Testis (tissue), 3 donors: ENCODE measurements around the gene SLC25A34. TPM values are rescaled to one million over a fixed set of nuclear protein-coding genes. Genes with fewer than 3 reads are reported as not detected.

Experiments
- DNase-seq: peaks from one replicate; pipeline ENCODE4 v3.0.0-alpha.2; 2019
- H3K27ac ChIP-seq, 2 donors: fragments of 200-600 bp; sonication (generic); one replicate each; pipeline ENCODE4 v1.5.1; 2019
- H3K27me3 ChIP-seq: fragments of 200-600 bp; sonication (generic); one replicate; pipeline ENCODE4 v1.5.1; 2019
- H3K36me3 ChIP-seq: fragments of 200-600 bp; sonication (generic); one replicate; pipeline ENCODE4 v1.5.1; 2017; ENCODE audit warnings: low read depth; ENCODE audit errors: missing control alignments
- H3K4me1 ChIP-seq: fragments of 200-600 bp; sonication (generic); one replicate; pipeline ENCODE4 v1.5.1; 2019
- H3K4me3 ChIP-seq, 2 donors: fragments of 200-600 bp; sonication (generic); one replicate each; pipeline ENCODE4 v1.5.1; 2017 to 2019
- H3K9me3 ChIP-seq: fragments of 200-600 bp; sonication (generic); one replicate; pipeline ENCODE4 v1.5.1; 2017
- CTCF ChIP-seq, 3 experiments: fragments of 450-650 bp in 2 of 3; fragments of 200-600 bp in 1 of 3; sonication (generic) in 1 of 3; IDR thresholded peaks; one replicate each; pipeline ENCODE4 v1.5.1; 2016 to 2019; ENCODE audit warnings: antibody characterized with exemption in 3 of 3, mild to moderate bottlenecking in 2 of 3, moderate library complexity in 1 of 3
- POLR2A ChIP-seq: fragments of 450-650 bp; IDR thresholded peaks from one replicate; pipeline ENCODE4 v1.6.1; 2017; ENCODE audit warnings: antibody characterized with exemption, mild to moderate bottlenecking, moderate library complexity
- WGBS, 2 donors: methylation state at CpG; one replicate each; pipeline ENCODE4 v1.1.5; 2018; 5-methylcytosine and 5-hydroxymethylcytosine counted together
- intact Hi-C: fragments of 100-400 bp; cut with DNase I; formaldehyde crosslinking; loops from one replicate; pipeline ENCODE4 v1.15.1; 2023; ENCODE audit warnings: low total_unique reads
- polyA plus RNA-seq: library from polyadenylated mRNA; stranded (reverse); fragments of 350-450 nt; fragmentation: Illumina TruSeq; extraction: RNeasy Lipid Tissue Mini Kit (QIAGEN cat#74804); gene quantifications from one replicate; pipeline ENCODE4 v1.2.3, GENCODE V29; 2014; ENCODE audit warnings: low read depth, low replicate concordance; ENCODE audit not compliant: insufficient read depth
- total RNA-seq, 2 donors: library from RNA; depleted of rRNA; stranded (reverse); fragments of >200 nt; gene quantifications; one replicate each; pipeline ENCODE4 v1.2.3, GENCODE V29; 2016

SLC25A34 gene
- total and polyA plus RNA-seq, 3 donors from 2014 or later, result 2.5 to 3.8 (median 2.6) TPM

DNA sequence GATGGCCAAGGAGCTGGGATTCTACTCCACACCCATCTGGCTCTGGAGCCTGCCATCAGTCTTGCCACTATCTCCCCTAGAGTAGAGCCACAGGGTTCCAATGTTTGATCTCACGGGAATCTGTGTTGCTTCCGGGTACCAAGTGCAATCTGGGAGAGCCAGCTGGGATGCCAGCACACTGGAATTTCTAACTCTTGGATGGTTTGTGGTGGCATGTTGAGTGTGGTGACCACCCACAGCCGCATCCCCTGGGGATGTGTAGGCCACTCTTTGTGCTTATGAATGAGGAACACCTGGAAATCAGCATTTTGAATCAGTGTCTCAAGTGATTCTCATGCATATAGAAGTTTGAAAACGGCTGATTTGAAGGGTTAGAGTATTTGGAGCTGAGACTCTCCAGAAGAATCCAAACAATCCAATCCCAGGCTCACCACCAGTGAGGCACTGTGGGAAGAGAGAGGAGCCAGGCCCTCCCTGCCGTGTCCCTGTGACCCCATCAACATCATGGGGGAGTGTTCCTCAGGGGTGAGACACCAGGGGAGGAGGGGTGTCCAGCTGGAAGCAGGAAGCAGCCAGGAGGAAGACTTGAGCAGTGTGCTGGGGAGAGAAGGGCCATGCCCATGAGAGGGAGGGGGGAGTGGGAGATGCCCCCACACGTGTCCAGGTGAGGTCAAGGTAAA, 35.9 kb downstream of the SLC25A34 start:
- TF ChIP-seq CTCF (IDR thresholded peaks at IDR 0.05), result no peak
- no peak for TF ChIP-seq POLR2A
- H3K4me3 ChIP-seq, result no peak overlapping the region
- no peaks in the 10 kb centered on the region for H3K9me3 ChIP-seq
- intact Hi-C loops, result no loop called here
- no peaks in the 10 kb centered on the region for H3K36me3 ChIP-seq
- WGBS, 2 donors, result 49 to 57% methylated on average over 4 to 6 of the region's 6 CpGs
- DNase-seq, result no peak
- no peak overlapping the region for H3K27ac ChIP-seq
- no peaks in the 10 kb centered on the region for H3K27me3 ChIP-seq
- H3K4me1 ChIP-seq, result no peaks in the 10 kb centered on the region

DNA sequence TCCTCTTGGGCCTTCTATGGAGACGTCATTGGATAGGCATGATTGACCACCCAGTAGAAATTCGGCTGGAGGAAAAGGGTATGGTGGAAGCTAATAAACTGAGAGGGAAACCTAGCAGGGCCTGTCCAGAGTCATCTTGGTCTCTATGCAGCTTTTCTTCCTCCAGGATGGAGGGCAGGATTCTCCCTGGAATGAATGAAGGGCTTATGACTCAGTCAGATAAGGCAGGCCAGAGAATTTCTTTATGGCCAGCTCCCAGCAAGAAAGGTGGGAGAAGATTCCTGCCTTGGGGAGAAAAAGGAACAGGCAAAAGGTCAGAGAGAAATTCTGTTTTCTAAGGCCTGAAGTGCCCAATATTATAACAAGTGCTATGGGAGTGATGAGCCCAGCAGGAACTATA, 39.6 kb downstream of the SLC25A34 start:
- no peaks in the 10 kb centered on the region for H3K27me3 ChIP-seq
- no peaks in the 10 kb centered on the region for H3K4me1 ChIP-seq
- no peak overlapping the region for H3K4me3 ChIP-seq
- no peaks in the 10 kb centered on the region for H3K36me3 ChIP-seq
- no peaks in the 10 kb centered on the region for H3K9me3 ChIP-seq
- no peak for DNase-seq
- no peak for TF ChIP-seq POLR2A
- no peak for TF ChIP-seq CTCF (IDR thresholded peaks at IDR 0.05)
- intact Hi-C loops, result no loop called here
- 83 to 84% methylated on average over 2 of the region's 2 CpGs for WGBS, 2 donors
- no peak overlapping the region for H3K27ac ChIP-seq

GRCh38 chr1:15777909-15778707, 42.0 kb downstream of the SLC25A34 start:
- H3K4me1 ChIP-seq, result no peaks in the 10 kb centered on the region
- DNase-seq, result no peak
- 88 to 90% methylated on average over 7 of the region's 7 CpGs for WGBS, 2 donors
- no peaks in the 10 kb centered on the region for H3K9me3 ChIP-seq
- TF ChIP-seq POLR2A (no peak), CTCF (IDR thresholded peaks at IDR 0.05) (no peak)
- H3K4me3 ChIP-seq, result no peak overlapping the region
- no peaks in the 10 kb centered on the region for H3K36me3 ChIP-seq
- no peaks in the 10 kb centered on the region for H3K27me3 ChIP-seq
- no peak overlapping the region for H3K27ac ChIP-seq
- intact Hi-C loops, result no loop called here

DNA sequence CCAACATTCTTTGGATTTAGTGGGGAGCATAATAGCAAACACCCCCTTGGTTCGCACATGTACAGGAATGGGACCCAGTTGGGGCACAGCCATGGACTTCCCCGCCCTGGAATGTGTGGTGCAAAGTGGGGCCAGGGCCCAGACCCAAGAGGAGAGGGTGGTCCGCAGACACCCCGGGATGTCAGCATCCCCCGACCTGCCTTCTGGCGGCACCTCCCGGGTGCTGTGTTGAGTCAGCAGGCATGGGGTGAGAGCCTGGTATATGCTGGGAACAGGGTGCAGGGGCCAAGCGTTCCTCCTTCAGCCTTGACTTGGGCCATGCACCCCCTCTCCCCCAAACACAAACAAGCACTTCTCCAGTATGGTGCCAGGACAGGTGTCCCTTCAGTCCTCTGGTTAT, 49.6 kb downstream of the SLC25A34 start:
- Histone ChIP-seq H3K27me3 (no peaks in the 10 kb centered on the region), H3K36me3 (no peaks in the 10 kb centered on the region), H3K4me1 (peaks cover 6% of the 10 kb centered on the region), H3K9me3 (no peaks in the 10 kb centered on the region), H3K4me3 (no peak overlapping the region), H3K27ac (no peak overlapping the region)
- DNase-seq, result no peak
- no peak for TF ChIP-seq CTCF (IDR thresholded peaks at IDR 0.05)
- TF ChIP-seq POLR2A, result no peak
- WGBS, 2 donors, result 81 to 92% methylated on average over 4 to 8 of the region's 8 CpGs
- intact Hi-C loops, result no loop called here
